GM18951 (cell line): Measurements from ENCODE around the gene URI1.

Experiments used
- POLR2A ChIP-seq: IDR thresholded peaks from 4 replicates; pipeline ENCODE4 v1.6.1; 2011; ENCODE audit warnings: mild to moderate bottlenecking; ENCODE audit not compliant: insufficient read length, insufficient read depth; ENCODE audit errors: extremely low read depth
- in situ Hi-C: fragments of 300-500 bp; cut with MboI; formaldehyde crosslinking; loops from one replicate; pipeline ENCODE4 v1.12.0; 2022; ENCODE audit warnings: low sequenced_read_pairs, mixed read lengths, inconsistent platforms; ENCODE audit not compliant: unreplicated experiment

URI1 gene

GRCh38 chr19:30003866-30004265, 61.8 kb downstream of the URI1 start:
- in situ Hi-C loops: no loop called here

GRCh38 chr19:30004403-30004802, 62.4 kb downstream of the URI1 start:
- in situ Hi-C loops: no loop called here
- no peak for TF ChIP-seq POLR2A

More at GRCh38 chr19:30003866-30004265, 61.8 kb downstream of the URI1 start:
- TF ChIP-seq POLR2A: no peak

GRCh38 chr19:30006207-30006606, 64.2 kb downstream of the URI1 start:
- TF ChIP-seq POLR2A: no peak
- in situ Hi-C loops: no loop called here

- TF ChIP-seq POLR2A: no peak
- in situ Hi-C loops: no loop called here
Observed at GRCh38 chr19:30008169-30008568, 66.1 kb downstream of the URI1 start.

- TF ChIP-seq POLR2A: no peak
- in situ Hi-C loops: no loop called here
Observed at GRCh38 chr19:30009013-30009412, 67.0 kb downstream of the URI1 start.

GRCh38 chr19:30011051-30011578, 69.1 kb downstream of the URI1 start:
- in situ Hi-C loops: no loop called here

GRCh38 chr19:30014770-30015169, 72.7 kb downstream of the URI1 start:
- TF ChIP-seq POLR2A: no peak

More at GRCh38 chr19:30011051-30011578, 69.1 kb downstream of the URI1 start:
- no peak for TF ChIP-seq POLR2A

GRCh38 chr19:30017172-30017571, 75.1 kb downstream of the URI1 start:
- in situ Hi-C loops: no loop called here
- no peak for TF ChIP-seq POLR2A

More at GRCh38 chr19:30014770-30015169, 72.7 kb downstream of the URI1 start:
- in situ Hi-C loops: no loop called here

- in situ Hi-C loops: no loop called here
- no peak for TF ChIP-seq POLR2A
Observed at GRCh38 chr19:30020189-30020588, 78.2 kb downstream of the URI1 start.

- in situ Hi-C loops: no loop called here
Observed at GRCh38 chr19:30022659-30023058, 80.6 kb downstream of the URI1 start.

GRCh38 chr19:30023330-30023729, 81.3 kb downstream of the URI1 start:
- TF ChIP-seq POLR2A: no peak
- in situ Hi-C loops: no loop called here

More at GRCh38 chr19:30022659-30023058, 80.6 kb downstream of the URI1 start:
- no peak for TF ChIP-seq POLR2A

GRCh38 chr19:30024091-30024490, 82.1 kb downstream of the URI1 start:
- in situ Hi-C loops: no loop called here
- TF ChIP-seq POLR2A: no peak

GRCh38 chr19:30026933-30027332, 84.9 kb downstream of the URI1 start:
- TF ChIP-seq POLR2A: no peak
- in situ Hi-C loops: no loop called here

GRCh38 chr19:30028118-30028991, 86.3 kb downstream of the URI1 start:
- in situ Hi-C loops: no loop called here
- TF ChIP-seq POLR2A: no peak
